GM12891 (cell line): ENCODE measurements around the gene VCAN.

ENCODE experiments used
- DNase-seq: peaks from one replicate; pipeline ENCODE4 v3.0.0; 2011; ENCODE audit warnings: low spot score; ENCODE audit not compliant: insufficient read length
- FAIRE-seq: peaks from 2 replicates; lab custom pipeline; 2011; peaks lifted over from hg19 to GRCh38; lab: Jason Lieb, UNC
- PAX5 ChIP-seq: IDR thresholded peaks from 2 replicates; pipeline ENCODE4 v1.6.1; 2011; ENCODE audit warnings: low read length, moderate library complexity, mild to moderate bottlenecking; ENCODE audit not compliant: insufficient read depth, severe bottlenecking
- POLR2A ChIP-seq: IDR thresholded peaks from 2 replicates; pipeline ENCODE4 v1.6.1; 2011; ENCODE audit warnings: low read depth, low read length, control low read depth
- POLR2AphosphoS5 ChIP-seq: IDR thresholded peaks from 2 replicates; pipeline ENCODE4 v1.6.1; 2011; ENCODE audit warnings: low read depth, low read length, control low read depth
- POU2F2 ChIP-seq: IDR thresholded peaks from 2 replicates; pipeline ENCODE4 v1.6.1; 2011; ENCODE audit warnings: low read depth, mild to moderate bottlenecking, control low read depth, low read length, moderate library complexity
- SPI1 ChIP-seq: IDR thresholded peaks from 2 replicates; pipeline ENCODE4 v1.6.1; 2011; ENCODE audit warnings: low read depth, low read length, control low read depth
- TAF1 ChIP-seq: IDR thresholded peaks from 2 replicates; pipeline ENCODE4 v1.6.1; 2011; ENCODE audit warnings: low read depth, low read length, control low read depth

The VCAN gene

DNA sequence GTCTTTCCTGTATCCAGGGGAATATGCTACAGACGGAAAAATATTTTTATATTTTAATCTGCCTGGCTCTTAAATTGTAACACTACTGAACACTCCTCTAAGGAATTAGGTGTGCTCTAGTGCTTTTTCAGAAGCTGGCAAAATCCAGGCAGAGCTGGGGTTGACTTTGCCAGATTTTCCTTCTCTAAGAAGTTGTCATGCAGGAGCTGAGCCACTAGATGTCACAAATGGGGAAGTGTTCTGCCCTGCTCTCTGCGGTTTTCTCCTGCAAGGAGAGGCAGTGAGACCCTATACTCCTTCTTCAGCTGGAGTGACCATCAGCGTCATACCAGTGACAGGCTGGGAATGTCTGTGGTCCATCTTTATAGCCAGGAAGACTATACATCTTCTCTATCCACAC lies 136.6 kb downstream of the VCAN start:
- DNase-seq (peak; percentile 10), FAIRE-seq (no peak)
- TF ChIP-seq SPI1 (peak; percentile 66), TAF1 (no peak), POU2F2 (no peak), POLR2A (no peak), PAX5 (no peak), POLR2AphosphoS5 (no peak)

GRCh38 chr5:83614841-83615240 lies 143.3 kb downstream of the VCAN start:
- no peak for FAIRE-seq
- TF ChIP-seq POLR2A (no peak), TAF1 (no peak), POU2F2 (no peak), SPI1 (no peak), PAX5 (no peak), POLR2AphosphoS5 (no peak)
- DNase-seq: no peak

- DNase-seq (no peak), FAIRE-seq (no peak)
- TF ChIP-seq POLR2AphosphoS5 (no peak), POLR2A (no peak), SPI1 (no peak), POU2F2 (no peak), PAX5 (no peak), TAF1 (no peak)
These were observed 156.8 kb downstream of the VCAN start for GRCh38 chr5:83628360-83628759.
